Upper lobe of left lung (tissue), 6 donors: ENCODE results near the gene POMGNT2. TPM values are rescaled to one million over a fixed set of nuclear protein-coding genes. Genes with fewer than 3 reads are reported as not detected.

Source experiments
- ATAC-seq, 2 donors: fragments of 200-7000 bp; cut with Tn5 transposase; one replicate each; pipeline ENCODE4 v1.9.1; 2022; ENCODE audit warnings: mild to moderate bottlenecking in 2 of 2, moderate library complexity in 2 of 2; ENCODE audit not compliant: low FRiP score in 2 of 2
- DNase-seq, 2 donors: peaks; one replicate each; pipeline ENCODE4 v3.0.0-alpha.2; 2019 to 2020
- H3K27ac ChIP-seq, 4 donors: fragments of 200-600 bp; sonication (generic); one replicate each; pipeline ENCODE4 v1.5.1; 2016 to 2019
- H3K27me3 ChIP-seq, 4 donors: fragments of 200-600 bp; sonication (generic); one replicate each; pipeline ENCODE4 v1.5.1; 2017 to 2019
- H3K36me3 ChIP-seq, 4 donors: fragments of 200-600 bp; sonication (generic); one replicate each; pipeline ENCODE4 v1.5.1; 2016 to 2019
- H3K4me1 ChIP-seq, 4 donors: fragments of 200-600 bp; sonication (generic); one replicate each; pipeline ENCODE4 v1.5.1; 2018 to 2019
- H3K4me3 ChIP-seq, 4 donors: fragments of 200-600 bp; sonication (generic); one replicate each; pipeline ENCODE4 v1.5.1; 2017 to 2019; ENCODE audit warnings: mild to moderate bottlenecking in 2 of 4, moderate library complexity in 1 of 4
- H3K9me3 ChIP-seq, 4 donors: fragments of 200-600 bp; sonication (generic); one replicate each; pipeline ENCODE4 v1.5.1; 2018 to 2019
- CTCF ChIP-seq, 6 experiments: fragments of 450-650 bp in 4 of 6; fragments of 200-600 bp in 2 of 6; sonication (generic) in 2 of 6; IDR thresholded peaks; one replicate each; pipeline ENCODE4 v1.5.1; 2016 to 2019; ENCODE audit warnings: antibody characterized with exemption in 6 of 6
- EP300 ChIP-seq, 4 donors: sonication (generic); formaldehyde crosslinking; IDR thresholded peaks; one replicate each; pipeline ENCODE4 v1.5.1; 2017; ENCODE audit warnings: antibody characterized with exemption in 4 of 4, control low read depth in 2 of 4
- POLR2A ChIP-seq, 4 donors: fragments of 450-650 bp; IDR thresholded peaks; one replicate each; pipeline ENCODE4 v1.5.1; 2016 to 2017; ENCODE audit warnings: antibody characterized with exemption in 4 of 4, mild to moderate bottlenecking in 2 of 4
- POLR2AphosphoS5 ChIP-seq, 2 donors: sonication (generic); formaldehyde crosslinking; IDR thresholded peaks; one replicate each; pipeline ENCODE4 v1.5.1; 2017; ENCODE audit warnings: antibody characterized with exemption in 2 of 2
- WGBS, 2 donors: methylation state at CpG; one replicate each; pipeline ENCODE4 v1.1.5; 2017 to 2018; 5-methylcytosine and 5-hydroxymethylcytosine counted together
- total RNA-seq, 6 donors: library from RNA; depleted of rRNA in 4 of 6; stranded (reverse); fragments of >200 nt in 4 of 6; gene quantifications; one replicate each; pipeline versions ENCODE4 v1.1.0 to v1.2.1, GENCODE V29; 2016 to 2021
- donor health status: DM: no; HTN: no; CAD: no; lungs with moderate emphysema.
- donor health status: DM: no; HTN: yes; CAD: no; lungs with severe emphysema.

The POMGNT2 gene
- total RNA-seq, 6 donors from 2014 or later = 10.5 to 25.1 (median 14.1) TPM

GRCh38 chr3:43077707-43078106 is 28.2 kb downstream of the POMGNT2 start:
- ATAC-seq (no peak), DNase-seq (no peak)
- no peak overlapping the region for H3K27ac ChIP-seq
- TF ChIP-seq CTCF (IDR thresholded peaks at IDR 0.05) (no peak), EP300 (IDR thresholded peaks at IDR 0.05) (no peak), POLR2AphosphoS5 (IDR thresholded peaks at IDR 0.05) (no peak), POLR2A (IDR thresholded peaks at IDR 0.05) (no peak)
- no peaks in the 10 kb centered on the region for H3K9me3 ChIP-seq
- no peaks in the 10 kb centered on the region for H3K4me1 ChIP-seq
- no peak overlapping the region for H3K4me3 ChIP-seq
- no peaks in the 10 kb centered on the region for H3K27me3 ChIP-seq
- peaks cover 0 to 35% (median 23%) of the 10 kb centered on the region in 4 donors for H3K36me3 ChIP-seq

- 91 to 96% methylated on average over 6 of the region's 6 CpGs for WGBS, 2 donors
- H3K27ac ChIP-seq = no peak overlapping the region
- TF ChIP-seq CTCF (IDR thresholded peaks at IDR 0.05) = no peak
- no peak for TF ChIP-seq POLR2AphosphoS5 (IDR thresholded peaks at IDR 0.05)
- no peak for TF ChIP-seq EP300 (IDR thresholded peaks at IDR 0.05)
- no peak for TF ChIP-seq POLR2A (IDR thresholded peaks at IDR 0.05)
- H3K4me1 ChIP-seq = no peaks in the 10 kb centered on the region
- ATAC-seq (no peak), DNase-seq (no peak)
- H3K4me3 ChIP-seq = no peak overlapping the region
- no peaks in the 10 kb centered on the region for H3K27me3 ChIP-seq
- no peaks in the 10 kb centered on the region for H3K9me3 ChIP-seq
- peaks cover 0 to 35% (median 23%) of the 10 kb centered on the region in 4 donors for H3K36me3 ChIP-seq
Measured at GRCh38 chr3:43077261-43077660, 28.6 kb downstream of the POMGNT2 start.

- no peaks in the 10 kb centered on the region for H3K4me1 ChIP-seq
- 81 to 83% methylated on average over 4 of the region's 4 CpGs for WGBS, 2 donors
- H3K27me3 ChIP-seq = no peaks in the 10 kb centered on the region
- DNase-seq = no peak
- H3K27ac ChIP-seq = no peak overlapping the region
- H3K9me3 ChIP-seq = no peaks in the 10 kb centered on the region
- ATAC-seq = no peak
- no peak overlapping the region for H3K4me3 ChIP-seq
- peaks cover 0 to 35% (median 23%) of the 10 kb centered on the region in 4 donors for H3K36me3 ChIP-seq
- TF ChIP-seq EP300 (IDR thresholded peaks at IDR 0.05) (no peak), CTCF (IDR thresholded peaks at IDR 0.05) (no peak), POLR2AphosphoS5 (IDR thresholded peaks at IDR 0.05) (no peak), POLR2A (IDR thresholded peaks at IDR 0.05) (no peak)
Measured at GRCh38 chr3:43076857-43077256, 29.0 kb downstream of the POMGNT2 start.

- Histone ChIP-seq H3K36me3 (peaks cover 0 to 31% (median 18%) of the 10 kb centered on the region in 4 donors), H3K4me3 (no peak overlapping the region), H3K9me3 (no peaks in the 10 kb centered on the region), H3K27ac (no peak overlapping the region), H3K4me1 (no peaks in the 10 kb centered on the region), H3K27me3 (no peaks in the 10 kb centered on the region)
- ATAC-seq = no peak
- 85% methylated on average over 5 of the region's 5 CpGs for WGBS, 2 donors
- DNase-seq = peak in 1 of 2 donors; percentile 35
- TF ChIP-seq POLR2A (IDR thresholded peaks at IDR 0.05) = no peak
- no peak for TF ChIP-seq CTCF (IDR thresholded peaks at IDR 0.05)
- no peak for TF ChIP-seq EP300 (IDR thresholded peaks at IDR 0.05)
- TF ChIP-seq POLR2AphosphoS5 (IDR thresholded peaks at IDR 0.05) = no peak
Measured at GRCh38 chr3:43075904-43076661, 29.8 kb downstream of the POMGNT2 start.
